ENCODE results near the gene EIF5.

DNA sequence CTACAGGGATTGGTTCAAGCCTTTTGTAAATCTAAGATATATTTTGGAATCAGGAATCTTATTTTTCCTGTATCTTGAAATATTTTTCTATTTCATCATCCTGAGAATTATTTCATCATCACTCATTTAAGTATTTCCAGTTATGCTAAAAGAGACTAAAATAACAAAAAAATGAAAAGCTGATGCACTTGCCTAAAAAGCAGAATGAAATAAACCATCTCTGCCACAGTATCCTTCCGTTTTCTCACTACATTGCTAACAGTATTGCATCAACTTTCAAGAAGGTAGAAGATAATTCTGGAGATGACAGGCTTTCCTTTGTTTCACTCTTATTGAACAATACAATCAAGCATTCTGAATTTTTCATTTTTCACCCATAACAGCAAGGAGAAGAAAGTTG is 31.1 kb upstream of the EIF5 start:
- TF ChIP-seq, protein P1, sequence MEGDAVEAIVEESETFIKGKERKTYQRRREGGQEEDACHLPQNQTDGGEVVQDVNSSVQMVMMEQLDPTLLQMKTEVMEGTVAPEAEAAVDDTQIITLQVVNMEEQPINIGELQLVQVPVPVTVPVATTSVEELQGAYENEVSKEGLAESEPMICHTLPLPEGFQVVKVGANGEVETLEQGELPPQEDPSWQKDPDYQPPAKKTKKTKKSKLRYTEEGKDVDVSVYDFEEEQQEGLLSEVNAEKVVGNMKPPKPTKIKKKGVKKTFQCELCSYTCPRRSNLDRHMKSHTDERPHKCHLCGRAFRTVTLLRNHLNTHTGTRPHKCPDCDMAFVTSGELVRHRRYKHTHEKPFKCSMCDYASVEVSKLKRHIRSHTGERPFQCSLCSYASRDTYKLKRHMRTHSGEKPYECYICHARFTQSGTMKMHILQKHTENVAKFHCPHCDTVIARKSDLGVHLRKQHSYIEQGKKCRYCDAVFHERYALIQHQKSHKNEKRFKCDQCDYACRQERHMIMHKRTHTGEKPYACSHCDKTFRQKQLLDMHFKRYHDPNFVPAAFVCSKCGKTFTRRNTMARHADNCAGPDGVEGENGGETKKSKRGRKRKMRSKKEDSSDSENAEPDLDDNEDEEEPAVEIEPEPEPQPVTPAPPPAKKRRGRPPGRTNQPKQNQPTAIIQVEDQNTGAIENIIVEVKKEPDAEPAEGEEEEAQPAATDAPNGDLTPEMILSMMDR (conservative IDR thresholded peaks at IDR 0.05; ENCODE audit: low read length), result no peak
- no peak for TF ChIP-seq EZH2phosphoT487 (IDR thresholded peaks at IDR 0.05; ENCODE audit: borderline replicate concordance, low read depth, low read length)

All from OCI-LY7 (cell line).